Kidney (tissue), 14 donors: ENCODE measurements around the gene SDK1. TPM values are rescaled to one million over a fixed set of nuclear protein-coding genes. Genes with fewer than 3 reads are reported as not detected.

Experiments used
- DNase-seq, 5 donors: peaks; one replicate each; pipeline ENCODE4 v3.0.0-alpha.2; 2013 to 2020
- FAIRE-seq: peaks from 2 replicates; lab custom pipeline; 2012; peaks lifted over from hg19 to GRCh38; lab: Jason Lieb, UNC
- H3K27ac ChIP-seq, 2 donors: one replicate each; pipeline ENCODE4 v1.7.0; 2013; ENCODE audit warnings: low read depth in 2 of 2, low read length in 2 of 2, inconsistent platforms in 1 of 2
- H3K27me3 ChIP-seq: one replicate; pipeline ENCODE4 v1.7.1; 2013; ENCODE audit warnings: low read length, inconsistent platforms; ENCODE audit not compliant: control insufficient read depth, insufficient read depth
- H3K36me3 ChIP-seq, 3 donors: one replicate each; pipeline versions ENCODE4 v1.7.0 to v1.7.1; 2013; ENCODE audit warnings: low read length in 3 of 3, control low read depth in 1 of 3, inconsistent platforms in 1 of 3; ENCODE audit not compliant: insufficient read depth in 3 of 3, control insufficient read depth in 2 of 3
- H3K4me1 ChIP-seq, 3 donors: one replicate each; pipeline versions ENCODE4 v1.7.0 to v1.7.1; 2013; ENCODE audit warnings: low read length in 3 of 3, inconsistent platforms in 1 of 3, low read depth in 1 of 3; ENCODE audit not compliant: control insufficient read depth in 2 of 3, insufficient read depth in 2 of 3
- H3K4me3 ChIP-seq, 3 donors: one replicate each; pipeline versions ENCODE4 v1.7.0 to v1.8.1; 2013; ENCODE audit warnings: low read length in 3 of 3, control low read depth in 1 of 3, inconsistent platforms in 1 of 3
- H3K9ac ChIP-seq, 3 donors: one replicate each; pipeline versions ENCODE4 v1.7.0 to v1.7.1; 2013; ENCODE audit warnings: low read length in 3 of 3, control low read depth in 1 of 3, inconsistent platforms in 1 of 3
- H3K9me3 ChIP-seq, 3 donors: one replicate each; pipeline versions ENCODE4 v1.7.0 to v1.7.1; 2013; ENCODE audit warnings: low read length in 3 of 3, control low read depth in 1 of 3, inconsistent platforms in 1 of 3; ENCODE audit not compliant: control insufficient read depth in 2 of 3, insufficient read depth in 1 of 3
- intact Hi-C: fragments of 100-400 bp; cut with DNase I; formaldehyde crosslinking; loops from one replicate; pipeline ENCODE4 v1.11.1; 2022
- polyA plus RNA-seq: library from polyadenylated mRNA; stranded (reverse); fragments of 350-450 nt; fragmentation: Illumina TruSeq; extraction: RNeasy Lipid Tissue Mini Kit (QIAGEN cat#74804); gene quantifications from one replicate; pipeline ENCODE4 v1.2.3, GENCODE V29; 2014; ENCODE audit warnings: low read depth, low replicate concordance; ENCODE audit not compliant: insufficient read depth
- total RNA-seq: library from RNA; stranded (reverse); fragmentation: NEBNext Ultra II Directional; extraction: Animal tissue kit (Norgen Biotek cat#: 25700); gene quantifications from one replicate; pipeline ENCODE4 v1.2.1, GENCODE V29; 2021
- TF ChIP-seq, protein P1 (sequence below): IDR thresholded peaks from 3 replicates; pipeline ENCODE4 v1.5.1; 2012; ENCODE audit warnings: mild to moderate bottlenecking, moderate library complexity, borderline replicate concordance; ENCODE audit not compliant: insufficient read depth; ENCODE audit errors: extremely low read depth
- donor health status: control.
- donor health status: control.
- donor health status: control.
- donor health status: control.
- donor health status: control.
- donor health status: DM: yes; HTN: yes; CAD: no.
- donor health status: Normal renal cell carcinoma (clear cell type).

SDK1 gene
- total and polyA plus RNA-seq, 2 donors from 2014 or later: 2.0 to 38.3 TPM

DNA sequence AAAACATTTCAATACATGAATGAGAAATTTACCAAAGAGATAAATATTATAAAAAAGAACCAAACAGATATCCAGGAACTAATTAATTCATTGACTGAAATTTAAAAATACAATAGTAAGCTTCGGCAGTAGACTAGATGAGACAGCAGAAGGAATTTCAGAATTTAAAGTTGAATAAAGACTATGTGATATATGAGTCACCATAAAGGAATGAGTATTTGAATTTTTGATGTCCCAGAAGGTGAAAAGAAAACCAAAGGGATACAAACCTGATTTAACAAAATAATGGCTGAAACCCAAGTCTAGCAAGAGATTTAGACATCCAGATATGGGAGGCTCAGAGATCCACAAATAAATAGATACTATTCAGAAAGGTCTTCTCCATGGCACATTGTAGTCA lies 757.1 kb downstream of the SDK1 start:
- intact Hi-C loops: no loop called here
- no peak for FAIRE-seq
- no peaks in the 10 kb centered on the region for H3K27me3 ChIP-seq
- H3K9me3 ChIP-seq: peaks cover 0 to 5% (median 3%) of the 10 kb centered on the region in 3 donors
- no peak overlapping the region for H3K9ac ChIP-seq
- H3K36me3 ChIP-seq: no peaks in the 10 kb centered on the region
- TF ChIP-seq, protein P1, sequence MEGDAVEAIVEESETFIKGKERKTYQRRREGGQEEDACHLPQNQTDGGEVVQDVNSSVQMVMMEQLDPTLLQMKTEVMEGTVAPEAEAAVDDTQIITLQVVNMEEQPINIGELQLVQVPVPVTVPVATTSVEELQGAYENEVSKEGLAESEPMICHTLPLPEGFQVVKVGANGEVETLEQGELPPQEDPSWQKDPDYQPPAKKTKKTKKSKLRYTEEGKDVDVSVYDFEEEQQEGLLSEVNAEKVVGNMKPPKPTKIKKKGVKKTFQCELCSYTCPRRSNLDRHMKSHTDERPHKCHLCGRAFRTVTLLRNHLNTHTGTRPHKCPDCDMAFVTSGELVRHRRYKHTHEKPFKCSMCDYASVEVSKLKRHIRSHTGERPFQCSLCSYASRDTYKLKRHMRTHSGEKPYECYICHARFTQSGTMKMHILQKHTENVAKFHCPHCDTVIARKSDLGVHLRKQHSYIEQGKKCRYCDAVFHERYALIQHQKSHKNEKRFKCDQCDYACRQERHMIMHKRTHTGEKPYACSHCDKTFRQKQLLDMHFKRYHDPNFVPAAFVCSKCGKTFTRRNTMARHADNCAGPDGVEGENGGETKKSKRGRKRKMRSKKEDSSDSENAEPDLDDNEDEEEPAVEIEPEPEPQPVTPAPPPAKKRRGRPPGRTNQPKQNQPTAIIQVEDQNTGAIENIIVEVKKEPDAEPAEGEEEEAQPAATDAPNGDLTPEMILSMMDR: no peak
- H3K4me1 ChIP-seq: no peaks in the 10 kb centered on the region
- DNase-seq: no peak
- no peak overlapping the region for H3K27ac ChIP-seq
- no peak overlapping the region for H3K4me3 ChIP-seq

- Histone ChIP-seq H3K27ac (no peak overlapping the region), H3K9ac (no peak overlapping the region), H3K27me3 (no peaks in the 10 kb centered on the region), H3K9me3 (no peaks in the 10 kb centered on the region), H3K4me3 (no peak overlapping the region), H3K36me3 (no peaks in the 10 kb centered on the region), H3K4me1 (no peaks in the 10 kb centered on the region)
- DNase-seq (peak in 2 of 5 donors; percentile 26 to 56), FAIRE-seq (no peak)
- intact Hi-C loops: no loop called here
- TF ChIP-seq, protein P1: no peak
Observed at GRCh38 chr7:4065190-4065589, 764.1 kb downstream of the SDK1 start.

DNA sequence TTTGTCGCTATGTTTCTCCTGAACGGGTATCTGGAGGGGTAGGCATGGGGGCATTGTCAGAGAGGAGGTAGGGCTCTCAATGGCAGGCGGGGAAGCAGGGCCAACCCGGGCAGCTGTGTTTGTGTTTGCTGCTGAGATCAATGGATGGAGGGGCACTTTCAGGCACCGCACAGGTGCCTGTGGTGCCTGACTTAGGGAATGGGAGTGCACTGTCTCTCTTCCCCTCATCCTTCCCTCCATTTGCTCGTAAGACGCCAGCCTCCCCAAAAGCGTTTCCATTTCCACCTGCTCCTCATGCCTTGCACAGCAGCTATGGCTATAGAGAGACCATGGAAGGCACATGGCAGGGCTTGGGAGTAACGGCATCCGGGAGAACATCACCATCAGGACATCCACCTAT lies 765.2 kb downstream of the SDK1 start:
- Histone ChIP-seq H3K27me3 (no peaks in the 10 kb centered on the region), H3K4me3 (no peak overlapping the region), H3K36me3 (no peaks in the 10 kb centered on the region), H3K9me3 (no peaks in the 10 kb centered on the region), H3K4me1 (no peaks in the 10 kb centered on the region), H3K27ac (no peak overlapping the region), H3K9ac (no peak overlapping the region)
- TF ChIP-seq, protein P1: no peak
- intact Hi-C loops: no loop called here
- DNase-seq (peak in 1 of 5 donors; percentile 2), FAIRE-seq (no peak)
